Measurements from ENCODE around the gene RABEPK. TPM values are rescaled to one million over a fixed set of nuclear protein-coding genes. Genes with fewer than 3 reads are reported as not detected.
"Not testable (repeated sequence)": the region's sequence is repeated elsewhere in the genome, so short reads cannot be mapped to it uniquely, and the experiment has no call there.

RABEPK gene
- total and polyA plus RNA-seq, 2 experiments from 2014 or later = 8.7 to 27.2 TPM

- Histone ChIP-seq H3K4me1 (ENCODE audit: low read depth) (no peaks in the 10 kb centered on the region), H3K4me3 (no peak overlapping the region), H3K9me3 (ENCODE audit: low read depth) (no peaks in the 10 kb centered on the region), H3K36me3 (peaks cover 3% of the 10 kb centered on the region), H3K27ac (no peak overlapping the region), H3K27me3 (no peaks in the 10 kb centered on the region)
- TF ChIP-seq CTCF (IDR thresholded peaks at IDR 0.05; ENCODE audit: low read depth, low read length) = no peak
- DNase-seq (ENCODE audit: low read depth in 1 of 2, low spot score in 1 of 2) = no peak
Measured at GRCh38 chr9:125214186-125214585, 13.8 kb downstream of the RABEPK start.

- no peaks in the 10 kb centered on the region for H3K27me3 ChIP-seq
- H3K27ac ChIP-seq = no peak overlapping the region
- no peaks in the 10 kb centered on the region for H3K36me3 ChIP-seq
- no peak for DNase-seq (ENCODE audit: low read depth in 1 of 2, low spot score in 1 of 2)
- no peaks in the 10 kb centered on the region for H3K4me1 ChIP-seq (ENCODE audit: low read depth)
- H3K9me3 ChIP-seq (ENCODE audit: low read depth) = no peaks in the 10 kb centered on the region
- no peak overlapping the region for H3K4me3 ChIP-seq
- TF ChIP-seq CTCF (IDR thresholded peaks at IDR 0.05; ENCODE audit: low read depth, low read length) = no peak
Measured at GRCh38 chr9:125218621-125219020, 18.3 kb downstream of the RABEPK start.

- not testable (repeated sequence) for DNase-seq (ENCODE audit: low read depth in 1 of 2, low spot score in 1 of 2); H3K27me3 ChIP-seq; H3K4me1 ChIP-seq (ENCODE audit: low read depth); H3K9me3 ChIP-seq (ENCODE audit: low read depth); H3K36me3 ChIP-seq; H3K27ac ChIP-seq; H3K4me3 ChIP-seq
Measured at GRCh38 chr9:125224858-125225257, 24.5 kb downstream of the RABEPK start.

GRCh38 chr9:125227761-125228160 is 27.4 kb downstream of the RABEPK start:
- Histone ChIP-seq H3K9me3 (ENCODE audit: low read depth) (no peaks in the 10 kb centered on the region), H3K4me1 (ENCODE audit: low read depth) (no peaks in the 10 kb centered on the region), H3K27ac (no peak overlapping the region), H3K4me3 (no peak overlapping the region), H3K27me3 (no peaks in the 10 kb centered on the region), H3K36me3 (no peaks in the 10 kb centered on the region)
- no peak for TF ChIP-seq CTCF (IDR thresholded peaks at IDR 0.05; ENCODE audit: low read depth, low read length)
- DNase-seq (ENCODE audit: low read depth in 1 of 2, low spot score in 1 of 2) = no peak

- DNase-seq (ENCODE audit: low read depth in 1 of 2, low spot score in 1 of 2) = peak in 1 of 2 donors; percentile 93
- Histone ChIP-seq H3K27ac (peak overlapping the region; percentile 65), H3K36me3 (peaks cover 33% of the 10 kb centered on the region)
Measured at GRCh38 chr9:125233678-125234077, 33.3 kb downstream of the RABEPK start.

GRCh38 chr9:125234099-125234498 is 33.8 kb downstream of the RABEPK start:
- DNase-seq (ENCODE audit: low read depth in 1 of 2, low spot score in 1 of 2); H3K4me3 ChIP-seq; H3K9me3 ChIP-seq (ENCODE audit: low read depth); H3K27me3 ChIP-seq: not testable (repeated sequence)
- peak overlapping the region; percentile 65 for H3K27ac ChIP-seq
- peaks cover 37% of the 10 kb centered on the region for H3K36me3 ChIP-seq
- H3K4me1 ChIP-seq (ENCODE audit: low read depth) = peaks cover 31% of the 10 kb centered on the region

More at GRCh38 chr9:125233678-125234077, 33.3 kb downstream of the RABEPK start:
- Histone ChIP-seq H3K27me3 (no peaks in the 10 kb centered on the region), H3K9me3 (ENCODE audit: low read depth) (no peaks in the 10 kb centered on the region), H3K4me1 (ENCODE audit: low read depth) (peaks cover 30% of the 10 kb centered on the region), H3K4me3 (no peak overlapping the region)
- no peak for TF ChIP-seq CTCF (IDR thresholded peaks at IDR 0.05; ENCODE audit: low read depth, low read length)
